Measurements from ENCODE around the gene NSUN7.
A peak's percentile ranks its signal among the peaks of the same experiment; 100 is the strongest.

Gene NSUN7

DNA sequence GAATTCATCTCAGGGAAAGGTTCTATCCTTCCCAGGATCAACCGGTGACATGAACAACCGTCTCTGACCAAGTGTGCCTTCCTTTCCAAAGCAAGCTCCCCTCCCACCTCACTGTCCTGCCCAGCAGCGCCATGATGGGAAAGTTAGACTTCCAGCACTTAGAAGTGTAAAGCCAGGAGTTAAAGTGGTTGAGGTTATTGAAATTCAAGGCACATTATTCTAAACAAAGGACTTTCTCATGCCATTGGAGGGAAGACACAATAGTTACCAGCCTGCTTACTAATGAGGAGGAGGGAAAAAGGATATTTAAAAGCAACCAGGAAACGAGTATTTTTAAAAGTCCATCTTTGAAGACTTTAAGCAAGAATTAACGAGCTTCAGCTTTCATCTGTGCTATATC is 96.8 kb downstream of the NSUN7 start:
- no peak for DNase-seq (ENCODE audit: low read depth)

DNA sequence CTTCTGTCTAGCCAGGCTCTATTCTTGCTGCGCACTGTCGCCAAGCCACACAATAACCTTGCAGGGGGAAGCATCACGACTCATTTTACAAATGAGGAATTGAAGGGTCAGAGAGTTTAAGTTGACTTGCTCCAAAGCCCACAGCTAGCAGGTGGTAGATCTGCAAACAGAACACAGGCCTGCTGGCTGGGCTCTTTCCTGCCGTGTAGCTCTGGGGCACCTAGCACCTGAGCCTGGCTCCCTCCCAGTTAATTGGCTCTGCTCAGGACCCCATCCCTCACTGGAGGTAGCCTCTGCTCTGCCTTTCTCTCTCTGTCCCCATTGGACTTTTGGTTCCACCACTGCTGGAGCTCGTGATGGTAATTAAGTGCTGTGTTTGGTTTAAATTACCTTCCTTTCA is 98.5 kb downstream of the NSUN7 start:
- DNase-seq (ENCODE audit: low read depth), result no peak

DNA sequence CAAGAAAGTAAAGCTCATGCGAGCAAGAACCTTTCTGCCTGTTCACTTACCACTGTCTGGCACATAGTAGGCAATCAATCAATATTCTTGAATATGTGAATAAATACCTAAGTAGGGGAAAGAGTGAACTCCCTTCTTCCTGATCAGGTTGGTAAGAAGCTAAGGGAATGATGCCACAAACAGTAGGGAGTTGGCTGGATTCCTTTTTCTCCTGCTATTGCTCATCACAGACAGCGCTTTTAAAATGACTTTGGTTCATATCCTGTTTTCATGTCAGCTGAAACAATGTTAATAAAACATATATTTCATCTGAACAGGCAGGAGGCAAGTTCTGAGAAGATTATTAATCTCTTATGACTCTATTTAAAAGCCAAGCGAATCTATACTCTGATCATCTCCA is 99.2 kb downstream of the NSUN7 start:
- DNase-seq (ENCODE audit: low read depth), result no peak

DNA sequence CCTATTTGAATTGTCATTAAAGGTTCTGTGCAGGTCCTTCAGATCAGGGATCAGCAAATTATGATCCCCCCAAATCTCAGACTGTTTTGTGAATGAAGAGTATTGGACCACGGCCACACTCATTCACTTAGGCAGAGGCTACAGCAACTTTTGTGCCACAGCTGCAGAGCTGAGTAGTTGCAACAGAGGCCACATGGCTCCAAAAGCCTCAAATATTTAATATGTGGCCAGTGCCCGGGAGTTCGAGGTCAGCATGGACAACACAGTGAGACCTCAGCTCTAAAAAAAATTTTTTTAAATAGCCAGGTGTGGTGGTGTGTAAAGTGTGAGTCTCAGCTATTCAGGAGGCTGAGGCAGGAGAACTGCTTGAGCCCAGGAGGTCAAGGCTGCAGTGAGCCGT is 100.7 kb downstream of the NSUN7 start:
- no peak for DNase-seq (ENCODE audit: low read depth)

DNA sequence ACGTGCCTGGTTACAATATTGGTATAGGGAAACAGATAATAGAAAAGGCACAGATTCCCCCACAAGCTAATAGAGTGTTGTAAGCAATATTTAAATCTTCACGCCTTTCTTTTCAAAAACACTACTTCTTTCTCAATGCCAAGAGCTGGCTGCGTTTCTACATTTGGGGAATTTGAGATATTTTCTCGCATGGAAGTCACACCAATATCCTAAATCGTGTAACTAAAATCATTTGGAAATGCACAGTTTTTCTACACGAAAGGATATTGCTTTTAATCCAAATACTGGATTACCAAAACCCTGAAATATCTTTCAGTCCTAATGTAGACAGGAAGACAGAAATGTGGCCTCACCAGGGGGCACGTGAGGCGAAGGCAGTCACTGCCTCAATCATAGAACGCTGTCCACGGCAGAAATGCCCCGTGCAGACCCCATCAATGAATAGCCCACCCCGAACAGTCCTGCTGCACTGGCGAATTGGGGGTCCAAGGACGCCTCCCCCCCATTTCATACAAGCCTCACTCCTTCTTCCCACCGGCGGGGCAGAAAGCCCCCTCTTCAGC is 106.6 kb downstream of the NSUN7 start:
- DNase-seq (ENCODE audit: low read depth), result no peak

DNA sequence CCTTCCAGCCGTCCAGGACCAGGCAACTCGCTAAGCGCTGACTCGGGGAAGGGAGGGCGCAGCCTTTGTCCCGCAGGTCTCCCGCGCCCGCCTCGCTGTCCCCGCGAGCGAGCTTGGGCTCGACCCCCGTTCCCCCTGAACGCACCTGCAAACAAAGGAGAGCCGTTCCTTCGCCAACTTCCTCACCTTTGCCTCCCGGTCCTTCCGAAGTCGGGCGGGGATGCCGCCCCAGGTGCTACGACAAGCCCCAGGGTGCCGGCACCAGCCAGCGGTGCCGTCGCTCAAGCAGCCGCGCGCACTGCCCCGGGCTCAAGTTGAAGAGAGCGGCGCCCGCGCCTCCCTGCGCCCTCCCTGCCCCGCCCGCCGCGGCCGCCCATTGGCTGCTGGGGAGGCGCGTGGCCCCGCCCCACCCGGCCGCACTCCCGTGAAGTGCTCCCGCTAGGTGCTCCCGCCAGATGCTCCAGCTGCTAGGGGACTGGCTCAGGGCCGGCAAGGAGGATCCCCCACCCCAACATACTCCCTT is 107.1 kb downstream of the NSUN7 start:
- peak; percentile 40 for DNase-seq (ENCODE audit: low read depth)

DNA sequence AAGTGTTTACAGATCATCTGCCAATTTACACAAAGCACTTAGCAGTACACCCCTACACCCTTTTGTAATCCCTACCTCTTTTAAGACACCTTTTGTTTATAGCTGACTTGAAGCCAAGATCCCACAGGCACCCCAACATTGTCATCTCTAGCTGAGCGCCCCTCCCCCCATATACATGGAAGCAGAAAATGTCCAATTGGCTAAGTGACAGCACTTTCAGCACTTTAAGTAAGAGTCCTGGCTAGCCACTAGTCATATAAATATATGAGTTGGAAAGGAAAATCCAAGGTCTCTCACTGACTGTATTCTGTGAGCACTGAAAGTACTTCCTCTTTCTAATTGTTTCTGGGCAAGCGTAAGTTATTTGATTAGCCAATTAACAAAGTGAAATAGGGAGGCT is 108.2 kb downstream of the NSUN7 start:
- DNase-seq (ENCODE audit: low read depth), result no peak

DNA sequence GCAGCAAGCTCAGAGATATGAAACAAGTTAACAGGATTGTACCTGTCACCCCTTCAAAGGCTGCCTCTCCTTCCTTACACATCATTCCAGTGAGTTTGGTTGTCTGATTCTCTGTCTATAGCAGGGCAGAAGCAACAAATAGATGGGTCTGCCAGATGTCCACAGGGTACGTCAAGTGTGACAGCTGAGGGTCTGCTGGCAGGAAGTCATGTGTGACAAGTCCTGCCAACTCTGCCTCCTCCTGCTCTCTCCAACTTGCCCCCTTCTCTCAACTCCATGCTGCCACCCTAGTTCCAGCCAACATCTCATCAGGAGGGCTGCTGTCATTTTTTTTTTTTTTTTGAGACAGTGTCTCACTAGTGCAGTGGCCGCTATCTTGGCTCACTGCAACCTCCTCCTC is 109.2 kb downstream of the NSUN7 start:
- DNase-seq (ENCODE audit: low read depth), result no peak

Data from stimulated activated CD8-positive, alpha-beta memory T cell treated with anti-CD3 and anti-CD28 coated beads, Interleukin-4, amount 100 ng/mL, for 24 hours (primary cell).